HG03432 (cell line): ENCODE data around the gene CNEP1R1.

Experiments
- ATAC-seq: cut with Tn5 transposase; IDR thresholded peaks from one replicate; pipeline ENCODE4 v1.9.1; 2021; ENCODE audit warnings: mild to moderate bottlenecking, moderate library complexity; ENCODE audit not compliant: unreplicated experiment

CNEP1R1 gene

DNA sequence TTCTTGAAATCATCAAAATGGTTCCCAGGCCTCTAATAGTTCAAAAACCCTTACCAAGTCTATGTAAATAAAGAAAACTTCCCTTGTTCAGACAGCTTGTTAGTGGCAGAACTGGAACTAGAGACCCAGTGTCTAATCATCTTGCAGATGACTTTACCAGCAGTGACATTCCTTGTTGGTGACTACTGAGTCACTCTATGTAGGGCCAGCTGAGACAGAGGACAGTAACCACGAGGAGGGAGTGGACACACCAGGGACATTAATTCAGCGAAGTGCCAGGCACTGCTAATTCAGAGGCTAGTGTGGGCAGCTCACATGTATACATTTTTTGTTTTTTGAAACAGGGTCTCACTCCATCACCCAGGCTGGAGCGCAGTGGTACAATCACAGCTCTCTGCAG lies 34.6 kb downstream of the CNEP1R1 start:
- ATAC-seq, result no peak

GRCh38 chr16:50061326-50061725 lies 36.3 kb downstream of the CNEP1R1 start:
- no peak for ATAC-seq

DNA sequence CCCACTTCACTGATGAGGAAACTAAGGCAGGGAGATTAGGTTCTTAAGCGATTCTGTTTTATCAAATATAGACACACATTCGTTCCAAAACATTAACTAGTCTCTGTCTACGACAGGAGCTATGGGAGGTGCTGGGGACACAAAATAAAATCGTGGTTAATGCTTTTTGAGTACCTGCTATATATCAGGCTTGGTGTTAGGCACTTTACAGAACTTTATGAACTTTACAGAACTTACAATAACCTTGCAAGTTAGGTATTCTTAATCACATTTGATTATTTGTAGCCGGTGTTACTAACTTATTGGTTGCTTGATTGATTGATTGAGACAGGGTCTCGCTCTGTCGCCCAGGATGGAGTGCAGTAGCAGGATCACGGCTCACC lies 40.2 kb downstream of the CNEP1R1 start:
- no peak for ATAC-seq

DNA sequence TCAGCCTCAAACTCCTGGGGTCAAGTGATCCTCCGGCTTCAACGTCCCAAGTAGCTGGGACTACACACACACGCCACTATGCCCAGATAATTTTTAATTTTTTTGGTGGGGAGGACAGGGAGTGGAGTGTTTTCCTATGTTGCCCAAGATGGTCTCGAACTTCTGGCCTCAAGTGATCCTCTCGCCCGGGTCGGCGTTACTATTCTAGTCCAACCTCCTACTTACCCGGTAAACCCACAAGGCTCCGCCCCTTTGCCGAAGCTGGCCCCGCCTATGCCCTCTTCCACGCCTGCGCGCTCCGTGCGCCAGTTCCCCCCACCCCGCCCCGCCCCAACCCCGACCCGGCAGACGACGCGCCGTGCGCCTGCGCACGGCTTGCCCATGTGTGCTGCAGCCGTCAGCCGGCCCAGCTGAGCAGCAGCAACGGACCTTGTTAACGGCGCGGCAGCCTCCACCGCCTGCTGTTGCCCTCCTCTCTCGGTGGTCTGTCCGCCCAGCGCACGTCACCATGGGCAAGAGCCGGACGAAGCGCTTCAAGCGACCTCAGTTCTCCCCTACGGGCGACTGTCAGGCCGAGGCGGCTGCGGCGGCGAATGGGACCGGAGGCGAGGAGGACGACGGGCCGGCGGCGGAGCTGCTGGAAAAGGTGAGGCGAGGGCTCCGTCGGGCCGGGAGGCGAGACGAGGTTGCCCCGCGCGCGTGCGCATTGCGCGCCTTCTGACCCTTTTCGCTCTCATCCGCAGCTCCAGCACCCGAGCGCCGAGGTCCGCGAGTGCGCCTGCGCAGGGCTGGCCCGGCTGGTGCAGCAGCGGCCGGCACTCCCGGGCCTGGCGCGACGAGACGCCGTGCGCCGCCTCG lies 40.8 kb downstream of the CNEP1R1 start, which contains the start of gene HEATR3:
HEATR3 (plus strand) TSS at position 347 of the 858 bp plus-strand sequence; CDS start at position 509, 162 bp downstream.
- ATAC-seq, result peak; percentile 86

GRCh38 chr16:50066482-50067289 lies 41.7 kb downstream of the CNEP1R1 start:
- ATAC-seq, result peak; percentile 1

- peak; percentile 38 for ATAC-seq
Observed at GRCh38 chr16:50067290-50067853, 42.3 kb downstream of the CNEP1R1 start.

- ATAC-seq, result no peak
Observed at GRCh38 chr16:50068550-50068949, 43.5 kb downstream of the CNEP1R1 start.

- ATAC-seq, result no peak
Observed at GRCh38 chr16:50069060-50069459, 44.0 kb downstream of the CNEP1R1 start.

- no peak for ATAC-seq
Observed at GRCh38 chr16:50071075-50071671, 46.1 kb downstream of the CNEP1R1 start.

DNA sequence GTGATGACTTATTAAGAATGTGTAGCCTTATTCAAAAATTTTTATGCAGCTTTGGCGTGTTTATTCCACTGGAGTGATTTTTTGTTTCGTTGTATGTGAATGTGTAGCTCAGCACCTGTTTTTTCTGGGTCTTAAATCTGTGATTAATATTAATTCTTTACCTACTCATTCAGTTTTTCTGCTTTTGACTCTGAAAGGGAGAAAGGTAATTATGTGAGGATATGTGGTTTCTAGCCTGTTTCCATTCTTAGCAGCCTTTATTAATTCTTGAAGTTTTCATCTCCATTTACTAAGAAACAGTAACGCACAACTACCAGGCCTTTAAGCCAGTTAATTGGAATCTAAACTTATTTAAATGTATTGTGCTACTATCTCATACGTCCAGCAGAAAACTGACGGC lies 47.7 kb downstream of the CNEP1R1 start:
- ATAC-seq, result no peak

GRCh38 chr16:50079397-50080140 lies 54.5 kb downstream of the CNEP1R1 start:
- ATAC-seq, result no peak

DNA sequence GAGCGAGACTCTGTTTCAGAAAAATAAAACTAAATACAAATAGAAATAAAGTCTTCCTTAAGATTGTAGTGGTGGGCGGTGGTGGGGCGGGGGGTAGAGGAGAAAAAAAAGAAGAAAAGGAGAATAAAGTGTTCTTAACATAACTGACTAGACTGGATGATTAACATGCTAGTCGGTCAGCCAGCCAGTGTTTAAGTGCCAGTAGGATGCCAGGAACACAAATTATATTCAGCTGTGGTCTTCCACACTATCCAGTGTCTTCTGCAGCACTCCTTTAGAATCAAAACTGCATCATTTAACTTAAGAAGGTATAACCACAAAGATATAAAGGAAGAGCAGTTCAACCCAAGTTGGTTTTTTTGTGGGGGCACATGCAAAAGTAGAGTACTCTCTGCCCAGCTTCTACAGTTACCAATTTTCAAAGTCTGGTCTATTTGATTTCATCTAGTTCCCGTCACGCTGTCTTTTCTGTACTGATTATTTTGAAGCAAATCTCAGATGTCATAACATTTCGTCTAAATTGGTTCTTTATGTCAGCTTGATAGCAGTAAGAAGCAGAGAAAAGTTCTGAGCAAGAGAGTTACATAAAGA lies 56.5 kb downstream of the CNEP1R1 start:
- no peak for ATAC-seq

- no peak for ATAC-seq
Observed at GRCh38 chr16:50083996-50084395, 59.0 kb downstream of the CNEP1R1 start.

DNA sequence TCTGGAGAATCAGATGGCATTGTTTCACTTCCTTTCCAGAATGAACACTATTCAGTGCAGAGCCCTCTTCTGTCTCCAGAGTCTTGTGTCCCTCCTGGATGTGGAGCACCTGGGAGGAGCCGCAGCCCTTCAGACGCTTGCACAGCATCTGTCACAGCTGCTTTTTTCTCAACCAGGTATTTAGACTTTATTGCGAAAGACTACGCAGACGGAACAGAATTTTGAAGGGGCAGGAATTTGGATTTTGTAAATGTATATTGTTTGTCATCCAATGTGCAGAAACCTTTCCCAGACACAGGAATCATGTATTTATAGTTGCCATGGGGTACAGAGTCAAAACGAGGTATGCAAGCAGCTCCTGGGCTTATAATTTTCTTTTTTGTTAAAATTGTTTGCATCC lies 61.2 kb downstream of the CNEP1R1 start:
- ATAC-seq, result no peak
